HepG2 (cell line): ENCODE measurements around the gene SLC31A2. TPM values are rescaled to one million over a fixed set of nuclear protein-coding genes. Genes with fewer than 3 reads are reported as not detected.

Experiments used
- ATF1 ChIP-seq: IDR thresholded peaks from 2 replicates; pipeline ENCODE4 v1.6.1; 2016; ENCODE audit warnings: mild to moderate bottlenecking, control low read depth
- ATRX ChIP-seq: sonication (generic); formaldehyde crosslinking; IDR thresholded peaks from 2 replicates; pipeline ENCODE4 v1.4.0; 2020; ENCODE audit warnings: missing genetic modification reagents, borderline replicate concordance
- FOSL2 ChIP-seq: sonication (generic); formaldehyde crosslinking; IDR thresholded peaks from 2 replicates; pipeline ENCODE4 v1.4.0; 2020; ENCODE audit warnings: missing genetic modification reagents
- PHF21A ChIP-seq: sonication (generic); formaldehyde crosslinking; IDR thresholded peaks from 2 replicates; pipeline ENCODE4 v1.5.0; 2020; ENCODE audit warnings: mild to moderate bottlenecking, missing genetic modification reagents
- PHF8 ChIP-seq: sonication (generic); formaldehyde crosslinking; IDR thresholded peaks from 2 replicates; pipeline ENCODE4 v1.5.0; 2020; ENCODE audit warnings: missing genetic modification reagents
- SATB2 ChIP-seq: sonication (generic); formaldehyde crosslinking; IDR thresholded peaks from 2 replicates; pipeline ENCODE4 v1.5.0; 2020; ENCODE audit warnings: missing genetic modification reagents
- SETDB1 ChIP-seq: sonication (generic); formaldehyde crosslinking; IDR thresholded peaks from 2 replicates; pipeline ENCODE4 v1.5.1; 2020; ENCODE audit warnings: missing genetic modification reagents, mild to moderate bottlenecking, borderline replicate concordance
- SPEN ChIP-seq: sonication (generic); formaldehyde crosslinking; IDR thresholded peaks from 2 replicates; pipeline ENCODE4 v1.5.1; 2020; ENCODE audit warnings: low read depth, mild to moderate bottlenecking, missing genetic modification reagents
- THYN1 ChIP-seq: sonication (generic); formaldehyde crosslinking; IDR thresholded peaks from 2 replicates; pipeline ENCODE4 v1.8.1; 2023; ENCODE audit warnings: low read depth, mild to moderate bottlenecking, moderate library complexity, missing genetic modification reagents, borderline replicate concordance
- ZBTB7A ChIP-seq: sonication (generic); formaldehyde crosslinking; IDR thresholded peaks from 2 replicates; pipeline ENCODE4 v1.8.0; 2022; ENCODE audit warnings: mild to moderate bottlenecking, missing genetic modification reagents
- ZNF138 ChIP-seq: sonication (generic); formaldehyde crosslinking; IDR thresholded peaks from 2 replicates; pipeline ENCODE4 v1.5.0; 2020; ENCODE audit warnings: mild to moderate bottlenecking, low read depth, missing genetic modification reagents
- ZNF510 ChIP-seq: sonication (generic); formaldehyde crosslinking; IDR thresholded peaks from 2 replicates; pipeline ENCODE4 v1.4.0; 2020; ENCODE audit warnings: low read depth, mild to moderate bottlenecking, missing genetic modification reagents
- ZNF788 ChIP-seq: sonication (generic); formaldehyde crosslinking; IDR thresholded peaks from 2 replicates; pipeline ENCODE4 v1.5.0; 2020; ENCODE audit warnings: mild to moderate bottlenecking, missing genetic modification reagents, borderline replicate concordance
- ZNF891 ChIP-seq: sonication (generic); formaldehyde crosslinking; IDR thresholded peaks from 2 replicates; pipeline ENCODE4 v1.5.0; 2020; ENCODE audit warnings: mild to moderate bottlenecking, missing genetic modification reagents
- polyA plus RNA-seq, 8 experiments: library from polyadenylated mRNA; depleted of rRNA in 3 of 8; stranded (reverse) in 7 of 8; unstranded in 1 of 8; fragments of >200 nt; fragmentation: Illumina TruSeq in 4 of 8; extraction: Trizol in 4 of 8; gene quantifications; 2 replicates each; pipeline versions ENCODE4 v1.2.1 to v1.2.3, GENCODE V29; 2011 to 2016; ENCODE audit warnings: low read depth in 4 of 8, missing spikeins in 1 of 8, mixed read lengths in 1 of 8; ENCODE audit not compliant: insufficient read depth in 1 of 8
- total RNA-seq, 5 experiments: library from RNA; depleted of rRNA; stranded (reverse); fragments of >200 nt; fragmentation: Illumina TruSeq; extraction: Trizol; gene quantifications; 2 replicates each; pipeline ENCODE4 v1.2.3, GENCODE V29; 2016; ENCODE audit warnings: low read depth in 1 of 5
- TF ChIP-seq, protein P1 (sequence below): sonication (generic); formaldehyde crosslinking; IDR thresholded peaks from 2 replicates; pipeline ENCODE4 v1.4.0; 2020; ENCODE audit warnings: mild to moderate bottlenecking, missing genetic modification reagents, borderline replicate concordance
- TF ChIP-seq, protein P2 (sequence below), 2 experiments: sonication (generic) in 1 of 2; formaldehyde crosslinking in 1 of 2; IDR thresholded peaks; 2 replicates each; pipeline versions ENCODE4 v1.5.1 to v1.6.1; 2011 to 2020; ENCODE audit warnings: borderline replicate concordance in 1 of 2, low read depth in 1 of 2, low read length in 1 of 2, mild to moderate bottlenecking in 1 of 2, missing genetic modification reagents in 1 of 2, moderate library complexity in 1 of 2
- TF ChIP-seq, protein P3 (sequence below): sonication (generic); formaldehyde crosslinking; conservative IDR thresholded peaks from 2 replicates; pipeline ENCODE4 v1.8.1; 2023; ENCODE audit warnings: missing genetic modification reagents

The SLC31A2 gene
- total and polyA plus RNA-seq, 2 of the 13 experiments (the other 11 are each of a cell fraction or from before 2014, with no cell fraction given) = 9.3 to 10.2 TPM

DNA sequence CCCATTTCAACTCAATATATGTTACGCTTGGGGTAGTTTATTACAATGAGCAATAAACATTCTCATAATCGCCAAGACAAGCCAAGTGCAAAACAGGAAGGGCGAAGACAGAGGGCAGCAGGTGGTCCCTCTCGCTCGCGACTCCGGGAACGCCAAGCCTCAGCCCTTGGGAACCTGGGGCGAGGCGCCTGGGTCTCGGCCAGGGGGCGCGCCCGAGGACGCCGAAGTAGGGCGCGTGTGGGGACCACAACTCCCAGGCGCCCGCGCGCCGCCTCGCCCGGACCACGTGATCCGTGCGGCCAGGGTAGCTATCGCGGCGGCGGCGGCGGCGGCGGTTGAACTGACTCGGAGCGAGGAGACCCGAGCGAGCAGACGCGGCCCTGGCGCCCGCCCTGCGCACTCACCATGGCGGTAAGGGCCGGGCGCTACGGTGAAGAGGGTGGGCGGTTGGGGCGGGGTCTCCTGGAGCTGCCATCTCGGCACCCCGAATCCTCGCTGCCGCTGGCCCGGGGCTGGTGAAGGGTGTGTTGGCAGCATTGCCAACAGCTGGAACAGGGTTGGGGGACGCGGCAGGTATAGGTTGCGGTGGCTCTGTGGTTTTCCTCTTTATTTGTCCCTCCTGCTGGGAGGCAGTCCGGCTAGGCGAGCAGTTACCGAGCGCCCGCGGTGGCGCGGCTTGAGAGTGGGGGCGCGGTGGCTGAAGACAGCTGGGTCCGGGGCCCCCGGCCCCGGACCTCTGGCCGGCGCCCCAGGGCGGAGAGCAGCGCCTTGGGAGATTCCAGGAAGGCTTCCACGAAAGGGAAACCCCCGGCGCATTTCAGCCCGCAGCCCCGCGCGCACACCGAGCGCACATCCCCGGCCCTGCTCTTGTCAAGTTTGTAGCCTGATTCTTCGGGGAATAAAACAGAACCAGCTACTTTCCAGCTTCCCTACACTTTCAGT is at the start of gene SLC31A2 (continued):
- TF ChIP-seq SETDB1 (CRISPR knock-in tag) = no peak
- no peak for TF ChIP-seq ZNF138 (CRISPR knock-in tag)
- peak; percentile 74 for TF ChIP-seq PHF8 (CRISPR knock-in tag)
- TF ChIP-seq, protein P1, sequence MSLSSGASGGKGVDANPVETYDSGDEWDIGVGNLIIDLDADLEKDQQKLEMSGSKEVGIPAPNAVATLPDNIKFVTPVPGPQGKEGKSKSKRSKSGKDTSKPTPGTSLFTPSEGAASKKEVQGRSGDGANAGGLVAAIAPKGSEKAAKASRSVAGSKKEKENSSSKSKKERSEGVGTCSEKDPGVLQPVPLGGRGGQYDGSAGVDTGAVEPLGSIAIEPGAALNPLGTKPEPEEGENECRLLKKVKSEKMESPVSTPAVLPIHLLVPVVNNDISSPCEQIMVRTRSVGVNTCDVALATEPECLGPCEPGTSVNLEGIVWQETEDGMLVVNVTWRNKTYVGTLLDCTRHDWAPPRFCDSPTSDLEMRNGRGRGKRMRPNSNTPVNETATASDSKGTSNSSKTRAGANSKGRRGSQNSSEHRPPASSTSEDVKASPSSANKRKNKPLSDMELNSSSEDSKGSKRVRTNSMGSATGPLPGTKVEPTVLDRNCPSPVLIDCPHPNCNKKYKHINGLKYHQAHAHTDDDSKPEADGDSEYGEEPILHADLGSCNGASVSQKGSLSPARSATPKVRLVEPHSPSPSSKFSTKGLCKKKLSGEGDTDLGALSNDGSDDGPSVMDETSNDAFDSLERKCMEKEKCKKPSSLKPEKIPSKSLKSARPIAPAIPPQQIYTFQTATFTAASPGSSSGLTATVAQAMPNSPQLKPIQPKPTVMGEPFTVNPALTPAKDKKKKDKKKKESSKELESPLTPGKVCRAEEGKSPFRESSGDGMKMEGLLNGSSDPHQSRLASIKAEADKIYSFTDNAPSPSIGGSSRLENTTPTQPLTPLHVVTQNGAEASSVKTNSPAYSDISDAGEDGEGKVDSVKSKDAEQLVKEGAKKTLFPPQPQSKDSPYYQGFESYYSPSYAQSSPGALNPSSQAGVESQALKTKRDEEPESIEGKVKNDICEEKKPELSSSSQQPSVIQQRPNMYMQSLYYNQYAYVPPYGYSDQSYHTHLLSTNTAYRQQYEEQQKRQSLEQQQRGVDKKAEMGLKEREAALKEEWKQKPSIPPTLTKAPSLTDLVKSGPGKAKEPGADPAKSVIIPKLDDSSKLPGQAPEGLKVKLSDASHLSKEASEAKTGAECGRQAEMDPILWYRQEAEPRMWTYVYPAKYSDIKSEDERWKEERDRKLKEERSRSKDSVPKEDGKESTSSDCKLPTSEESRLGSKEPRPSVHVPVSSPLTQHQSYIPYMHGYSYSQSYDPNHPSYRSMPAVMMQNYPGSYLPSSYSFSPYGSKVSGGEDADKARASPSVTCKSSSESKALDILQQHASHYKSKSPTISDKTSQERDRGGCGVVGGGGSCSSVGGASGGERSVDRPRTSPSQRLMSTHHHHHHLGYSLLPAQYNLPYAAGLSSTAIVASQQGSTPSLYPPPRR (CRISPR knock-in tag) = no peak
- TF ChIP-seq FOSL2 (CRISPR knock-in tag) = no peak
- TF ChIP-seq, protein P2, sequence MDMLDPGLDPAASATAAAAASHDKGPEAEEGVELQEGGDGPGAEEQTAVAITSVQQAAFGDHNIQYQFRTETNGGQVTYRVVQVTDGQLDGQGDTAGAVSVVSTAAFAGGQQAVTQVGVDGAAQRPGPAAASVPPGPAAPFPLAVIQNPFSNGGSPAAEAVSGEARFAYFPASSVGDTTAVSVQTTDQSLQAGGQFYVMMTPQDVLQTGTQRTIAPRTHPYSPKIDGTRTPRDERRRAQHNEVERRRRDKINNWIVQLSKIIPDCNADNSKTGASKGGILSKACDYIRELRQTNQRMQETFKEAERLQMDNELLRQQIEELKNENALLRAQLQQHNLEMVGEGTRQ (IDR thresholded peaks at IDR 0.05; ENCODE audit: low read depth, low read length) = peak; percentile 67; the same call in 1 of the 2 replicates
- TF ChIP-seq, protein P2 (CRISPR knock-in tag; IDR thresholded peaks at IDR 0.05; ENCODE audit: borderline replicate concordance) = peak; percentile 87; the same call in 1 of the 2 replicates
- no peak for TF ChIP-seq ZBTB7A (CRISPR knock-in tag)
- TF ChIP-seq ATF1 (CRISPR knock-in tag) = no peak
- no peak for TF ChIP-seq PHF21A (CRISPR knock-in tag)
- TF ChIP-seq SATB2 (CRISPR knock-in tag) = no peak
- TF ChIP-seq ZNF891 (CRISPR knock-in tag) = no peak
- no peak for TF ChIP-seq THYN1 (CRISPR knock-in tag)
- TF ChIP-seq ZNF788 = no peak; the same call in 1 of the 2 replicates
- peak; percentile 60 for TF ChIP-seq SPEN (CRISPR knock-in tag)
- no peak for TF ChIP-seq ATRX (CRISPR knock-in tag)
- TF ChIP-seq ZNF510 (CRISPR knock-in tag) = no peak
- TF ChIP-seq, protein P3, sequence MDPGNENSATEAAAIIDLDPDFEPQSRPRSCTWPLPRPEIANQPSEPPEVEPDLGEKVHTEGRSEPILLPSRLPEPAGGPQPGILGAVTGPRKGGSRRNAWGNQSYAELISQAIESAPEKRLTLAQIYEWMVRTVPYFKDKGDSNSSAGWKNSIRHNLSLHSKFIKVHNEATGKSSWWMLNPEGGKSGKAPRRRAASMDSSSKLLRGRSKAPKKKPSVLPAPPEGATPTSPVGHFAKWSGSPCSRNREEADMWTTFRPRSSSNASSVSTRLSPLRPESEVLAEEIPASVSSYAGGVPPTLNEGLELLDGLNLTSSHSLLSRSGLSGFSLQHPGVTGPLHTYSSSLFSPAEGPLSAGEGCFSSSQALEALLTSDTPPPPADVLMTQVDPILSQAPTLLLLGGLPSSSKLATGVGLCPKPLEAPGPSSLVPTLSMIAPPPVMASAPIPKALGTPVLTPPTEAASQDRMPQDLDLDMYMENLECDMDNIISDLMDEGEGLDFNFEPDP (CRISPR knock-in tag) = no peak
